Esophagus squamous epithelium (tissue), 5 donors: ENCODE results near the gene OAT. TPM values are rescaled to one million over a fixed set of nuclear protein-coding genes. Genes with fewer than 3 reads are reported as not detected.

Source experiments
- DNase-seq: peaks from one replicate; lab custom pipeline; 2025; lab: John Stamatoyannopoulos, UW
- H3K27ac ChIP-seq, 4 donors: fragments of 200-600 bp; sonication (generic); one replicate each; pipeline ENCODE4 v1.5.1; 2016 to 2019; ENCODE audit warnings: mild to moderate bottlenecking in 1 of 4
- H3K27me3 ChIP-seq, 4 donors: fragments of 200-600 bp; sonication (generic); 1 replicate in 3 of 4; 2 replicates in 1 of 4; pipeline versions ENCODE4 v1.5.1 to v1.6.0; 2017 to 2021; ENCODE audit warnings: antibody characterized with exemption in 1 of 4
- H3K36me3 ChIP-seq, 3 donors: fragments of 200-600 bp; sonication (generic); one replicate each; pipeline ENCODE4 v1.5.1; 2016 to 2019
- H3K4me1 ChIP-seq, 3 donors: fragments of 200-600 bp; sonication (generic); one replicate each; pipeline ENCODE4 v1.5.1; 2017 to 2019
- H3K4me3 ChIP-seq, 4 donors: fragments of 200-600 bp; sonication (generic); 1 replicate in 3 of 4; 2 replicates in 1 of 4; pipeline ENCODE4 v1.5.1; 2016 to 2019; ENCODE audit warnings: mild to moderate bottlenecking in 2 of 4, moderate library complexity in 1 of 4
- H3K9me3 ChIP-seq, 3 donors: fragments of 200-600 bp; sonication (generic); one replicate each; pipeline ENCODE4 v1.5.1; 2016 to 2019
- CTCF ChIP-seq, 6 experiments: fragments of 450-650 bp in 4 of 6; fragments of 200-600 bp in 2 of 6; sonication (generic) in 2 of 6; IDR thresholded peaks; one replicate each; pipeline ENCODE4 v1.5.1; 2016 to 2019; ENCODE audit warnings: antibody characterized with exemption in 6 of 6, mild to moderate bottlenecking in 4 of 6, moderate library complexity in 4 of 6
- POLR2A ChIP-seq, 4 donors: fragments of 450-650 bp; IDR thresholded peaks; one replicate each; pipeline ENCODE4 v1.6.1; 2017; ENCODE audit warnings: antibody characterized with exemption in 4 of 4, mild to moderate bottlenecking in 4 of 4, moderate library complexity in 3 of 4
- WGBS, 2 donors: methylation state at CpG; one replicate each; pipeline ENCODE4 v1.1.5; 2018; 5-methylcytosine and 5-hydroxymethylcytosine counted together
- intact Hi-C: fragments of 100-400 bp; cut with DNase I; formaldehyde crosslinking; loops from one replicate; pipeline ENCODE4 v1.15.0; 2022
- total RNA-seq, 4 donors: library from RNA; depleted of rRNA; stranded (reverse); fragments of >200 nt; gene quantifications; one replicate each; pipeline ENCODE4 v1.1.0, GENCODE V29; 2016
- donor health status: DM: yes; HTN: yes; CAD: no.

Gene OAT
- total RNA-seq, 4 donors from 2014 or later, result 101 to 194 (median 131) TPM

- Histone ChIP-seq H3K9me3 (no peaks in the 10 kb centered on the region), H3K27me3 (peaks cover 4 to 99% (median 15%) of the 10 kb centered on the region in 4 donors), H3K27ac (no peak overlapping the region), H3K4me3 (no peak overlapping the region), H3K36me3 (no peaks in the 10 kb centered on the region), H3K4me1 (peaks cover 17 to 46% (median 26%) of the 10 kb centered on the region in 3 donors)
- intact Hi-C loops, result no loop called here
- TF ChIP-seq CTCF (IDR thresholded peaks at IDR 0.05) (no peak), POLR2A (IDR thresholded peaks at IDR 0.05) (no peak)
- 45 to 48% methylated on average over 5 to 6 of the region's 6 CpGs for WGBS, 2 donors
- DNase-seq, result no peak
Observed at GRCh38 chr10:124451276-124451675, 32.6 kb upstream of the OAT start.

- H3K4me1 ChIP-seq, result peaks cover 17 to 46% (median 26%) of the 10 kb centered on the region in 3 donors
- no peak for DNase-seq
- no peak for TF ChIP-seq CTCF (IDR thresholded peaks at IDR 0.05)
- TF ChIP-seq POLR2A (IDR thresholded peaks at IDR 0.05), result no peak
- H3K27me3 ChIP-seq, result peaks cover 4 to 99% (median 15%) of the 10 kb centered on the region in 4 donors
- H3K36me3 ChIP-seq, result no peaks in the 10 kb centered on the region
- intact Hi-C loops, result no loop called here
- WGBS, 2 donors, result 19 to 58% methylated on average over 4 to 5 of the region's 5 CpGs
- H3K9me3 ChIP-seq, result no peaks in the 10 kb centered on the region
- no peak overlapping the region for H3K4me3 ChIP-seq
- no peak overlapping the region for H3K27ac ChIP-seq
Observed at GRCh38 chr10:124450783-124451057, 32.0 kb upstream of the OAT start.

GRCh38 chr10:124450012-124450782, 31.5 kb upstream of the OAT start, which contains the start of gene NKX1-2:
NKX1-2 (minus strand) TSS chr10:124450035; CDS start chr10:124449943, 92 bp downstream.
- Histone ChIP-seq H3K9me3 (no peaks in the 10 kb centered on the region), H3K27me3 (peaks cover 4 to 99% (median 15%) of the 10 kb centered on the region in 4 donors), H3K27ac (no peak within 1 kb of the TSS), H3K36me3 (no peaks in the 10 kb centered on the region), H3K4me1 (peaks cover 17 to 46% (median 26%) of the 10 kb centered on the region in 3 donors), H3K4me3 (peak within 1 kb of the TSS; percentile 34 to 63 (median 44))
- DNase-seq, result no peak
- TF ChIP-seq POLR2A (IDR thresholded peaks at IDR 0.05) (no peak), CTCF (IDR thresholded peaks at IDR 0.05) (no peak)
- WGBS, 2 donors, result 7 to 12% methylated on average over 15 to 29 of the region's 57 CpGs
- intact Hi-C loops, result no loop called here

- Histone ChIP-seq H3K36me3 (no peaks in the 10 kb centered on the region), H3K9me3 (no peaks in the 10 kb centered on the region), H3K27me3 (peaks cover 4 to 99% (median 15%) of the 10 kb centered on the region in 4 donors), H3K4me3 (peak overlapping the region; percentile 34 to 63 (median 44)), H3K27ac (no peak overlapping the region), H3K4me1 (peaks cover 17 to 46% (median 26%) of the 10 kb centered on the region in 3 donors)
- intact Hi-C loops, result no loop called here
- no peak for DNase-seq
- TF ChIP-seq POLR2A (IDR thresholded peaks at IDR 0.05), result no peak
- no peak for TF ChIP-seq CTCF (IDR thresholded peaks at IDR 0.05)
- 3 to 4% methylated on average over 13 to 30 of the region's 59 CpGs for WGBS, 2 donors
Observed at GRCh38 chr10:124449170-124450011, 30.7 kb upstream of the OAT start.
